ENCODE results near the gene METTL8.
"Not testable (repeated sequence)": the region's sequence is repeated elsewhere in the genome, so short reads cannot be mapped to it uniquely, and the experiment has no call there.

The METTL8 gene

GRCh38 chr2:171319164-171319810, 114.5 kb downstream of the METTL8 start:
- H3K9me3 ChIP-seq (ENCODE audit: low read length): no peaks in the 10 kb centered on the region
- H3K27me3 ChIP-seq (ENCODE audit: insufficient read depth, low read length): no peaks in the 10 kb centered on the region
- no peak overlapping the region for H3K4me3 ChIP-seq (ENCODE audit: low read length)
- no peaks in the 10 kb centered on the region for H3K36me3 ChIP-seq (ENCODE audit: insufficient read depth, low read length)
- no peak overlapping the region for H2AFZ ChIP-seq (ENCODE audit: low read depth, low read length)
- peaks cover 16% of the 10 kb centered on the region for H3K4me1 ChIP-seq (ENCODE audit: insufficient read depth, low read length)

GRCh38 chr2:171318463-171318934, 115.3 kb downstream of the METTL8 start:
- no peaks in the 10 kb centered on the region for H3K36me3 ChIP-seq (ENCODE audit: insufficient read depth, low read length)
- H3K4me1 ChIP-seq (ENCODE audit: insufficient read depth, low read length): peaks cover 16% of the 10 kb centered on the region
- H3K27me3 ChIP-seq (ENCODE audit: insufficient read depth, low read length): no peaks in the 10 kb centered on the region
- H2AFZ ChIP-seq (ENCODE audit: low read depth, low read length): peak overlapping the region; percentile 64
- no peaks in the 10 kb centered on the region for H3K9me3 ChIP-seq (ENCODE audit: low read length)
- no peak overlapping the region for H3K4me3 ChIP-seq (ENCODE audit: low read length)

GRCh38 chr2:171317492-171318125, 116.2 kb downstream of the METTL8 start:
- H3K4me3 ChIP-seq (ENCODE audit: low read length): no peak overlapping the region
- peaks cover 16% of the 10 kb centered on the region for H3K4me1 ChIP-seq (ENCODE audit: insufficient read depth, low read length)
- no peaks in the 10 kb centered on the region for H3K9me3 ChIP-seq (ENCODE audit: low read length)

GRCh38 chr2:171316755-171317337, 116.9 kb downstream of the METTL8 start:
- Histone ChIP-seq H3K9me3 (ENCODE audit: low read length) (peaks cover 2% of the 10 kb centered on the region), H3K4me3 (ENCODE audit: low read length) (no peak overlapping the region), H2AFZ (ENCODE audit: low read depth, low read length) (no peak overlapping the region), H3K4me1 (ENCODE audit: insufficient read depth, low read length) (peaks cover 16% of the 10 kb centered on the region), H3K27me3 (ENCODE audit: insufficient read depth, low read length) (no peaks in the 10 kb centered on the region), H3K36me3 (ENCODE audit: insufficient read depth, low read length) (no peaks in the 10 kb centered on the region)

More at GRCh38 chr2:171317492-171318125, 116.2 kb downstream of the METTL8 start:
- no peaks in the 10 kb centered on the region for H3K36me3 ChIP-seq (ENCODE audit: insufficient read depth, low read length)
- H3K27me3 ChIP-seq (ENCODE audit: insufficient read depth, low read length): no peaks in the 10 kb centered on the region
- H2AFZ ChIP-seq (ENCODE audit: low read depth, low read length): no peak overlapping the region

- Histone ChIP-seq H3K27me3 (ENCODE audit: insufficient read depth, low read length) (no peaks in the 10 kb centered on the region), H3K4me3 (ENCODE audit: low read length) (no peak overlapping the region), H3K4me1 (ENCODE audit: insufficient read depth, low read length) (peaks cover 16% of the 10 kb centered on the region), H2AFZ (ENCODE audit: low read depth, low read length) (no peak overlapping the region), H3K9me3 (ENCODE audit: low read length) (peaks cover 2% of the 10 kb centered on the region), H3K36me3 (ENCODE audit: insufficient read depth, low read length) (no peaks in the 10 kb centered on the region)
These were observed 117.6 kb downstream of the METTL8 start for GRCh38 chr2:171316220-171316619.

- H3K4me3 ChIP-seq (ENCODE audit: low read length): no peak overlapping the region
- peaks cover 3% of the 10 kb centered on the region for H3K9me3 ChIP-seq (ENCODE audit: low read length)
- no peak overlapping the region for H2AFZ ChIP-seq (ENCODE audit: low read depth, low read length)
- no peaks in the 10 kb centered on the region for H3K36me3 ChIP-seq (ENCODE audit: insufficient read depth, low read length)
- peaks cover 16% of the 10 kb centered on the region for H3K4me1 ChIP-seq (ENCODE audit: insufficient read depth, low read length)
- no peaks in the 10 kb centered on the region for H3K27me3 ChIP-seq (ENCODE audit: insufficient read depth, low read length)
These were observed 118.0 kb downstream of the METTL8 start for GRCh38 chr2:171315781-171316180.

GRCh38 chr2:171312182-171312581, 121.6 kb downstream of the METTL8 start:
- H3K9me3 ChIP-seq (ENCODE audit: low read length); H3K36me3 ChIP-seq (ENCODE audit: insufficient read depth, low read length): not testable (repeated sequence)

GRCh38 chr2:171311589-171311988, 122.2 kb downstream of the METTL8 start:
- H3K4me1 ChIP-seq (ENCODE audit: insufficient read depth, low read length); H3K9me3 ChIP-seq (ENCODE audit: low read length); H2AFZ ChIP-seq (ENCODE audit: low read depth, low read length); H3K27me3 ChIP-seq (ENCODE audit: insufficient read depth, low read length); H3K36me3 ChIP-seq (ENCODE audit: insufficient read depth, low read length); H3K4me3 ChIP-seq (ENCODE audit: low read length): not testable (repeated sequence)

More at GRCh38 chr2:171312182-171312581, 121.6 kb downstream of the METTL8 start:
- not testable (repeated sequence) for H3K4me3 ChIP-seq (ENCODE audit: low read length); H3K27me3 ChIP-seq (ENCODE audit: insufficient read depth, low read length); H3K4me1 ChIP-seq (ENCODE audit: insufficient read depth, low read length); H2AFZ ChIP-seq (ENCODE audit: low read depth, low read length)

GRCh38 chr2:171310889-171311288, 122.9 kb downstream of the METTL8 start:
- Histone ChIP-seq H2AFZ (ENCODE audit: low read depth, low read length) (no peak overlapping the region), H3K9me3 (ENCODE audit: low read length) (peaks cover 4% of the 10 kb centered on the region), H3K4me3 (ENCODE audit: low read length) (no peak overlapping the region), H3K36me3 (ENCODE audit: insufficient read depth, low read length) (no peaks in the 10 kb centered on the region), H3K4me1 (ENCODE audit: insufficient read depth, low read length) (no peaks in the 10 kb centered on the region), H3K27me3 (ENCODE audit: insufficient read depth, low read length) (no peaks in the 10 kb centered on the region)

- H3K27me3 ChIP-seq (ENCODE audit: insufficient read depth, low read length): no peaks in the 10 kb centered on the region
- H3K4me1 ChIP-seq (ENCODE audit: insufficient read depth, low read length): no peaks in the 10 kb centered on the region
- H3K36me3 ChIP-seq (ENCODE audit: insufficient read depth, low read length): no peaks in the 10 kb centered on the region
- peaks cover 4% of the 10 kb centered on the region for H3K9me3 ChIP-seq (ENCODE audit: low read length)
- H3K4me3 ChIP-seq (ENCODE audit: low read length): no peak overlapping the region
- H2AFZ ChIP-seq (ENCODE audit: low read depth, low read length): no peak overlapping the region
These were observed 124.1 kb downstream of the METTL8 start for GRCh38 chr2:171309455-171310286.

GRCh38 chr2:171308280-171309054, 125.3 kb downstream of the METTL8 start:
- H3K4me3 ChIP-seq (ENCODE audit: low read length): no peak overlapping the region
- H3K27me3 ChIP-seq (ENCODE audit: insufficient read depth, low read length): no peaks in the 10 kb centered on the region
- H3K4me1 ChIP-seq (ENCODE audit: insufficient read depth, low read length): no peaks in the 10 kb centered on the region
- H2AFZ ChIP-seq (ENCODE audit: low read depth, low read length): no peak overlapping the region
- H3K36me3 ChIP-seq (ENCODE audit: insufficient read depth, low read length): no peaks in the 10 kb centered on the region
- peaks cover 4% of the 10 kb centered on the region for H3K9me3 ChIP-seq (ENCODE audit: low read length)

GRCh38 chr2:171307560-171307959, 126.2 kb downstream of the METTL8 start:
- Histone ChIP-seq H3K36me3 (ENCODE audit: insufficient read depth, low read length) (no peaks in the 10 kb centered on the region), H3K27me3 (ENCODE audit: insufficient read depth, low read length) (no peaks in the 10 kb centered on the region), H3K9me3 (ENCODE audit: low read length) (peaks cover 4% of the 10 kb centered on the region), H3K4me1 (ENCODE audit: insufficient read depth, low read length) (no peaks in the 10 kb centered on the region), H2AFZ (ENCODE audit: low read depth, low read length) (no peak overlapping the region), H3K4me3 (ENCODE audit: low read length) (no peak overlapping the region)
